ENCODE measurements around the gene MARCHF4. TPM values are rescaled to one million over a fixed set of nuclear protein-coding genes. Genes with fewer than 3 reads are reported as not detected.

Gene MARCHF4
- total RNA-seq, 1 donor from 2014 or later: not detected

DNA sequence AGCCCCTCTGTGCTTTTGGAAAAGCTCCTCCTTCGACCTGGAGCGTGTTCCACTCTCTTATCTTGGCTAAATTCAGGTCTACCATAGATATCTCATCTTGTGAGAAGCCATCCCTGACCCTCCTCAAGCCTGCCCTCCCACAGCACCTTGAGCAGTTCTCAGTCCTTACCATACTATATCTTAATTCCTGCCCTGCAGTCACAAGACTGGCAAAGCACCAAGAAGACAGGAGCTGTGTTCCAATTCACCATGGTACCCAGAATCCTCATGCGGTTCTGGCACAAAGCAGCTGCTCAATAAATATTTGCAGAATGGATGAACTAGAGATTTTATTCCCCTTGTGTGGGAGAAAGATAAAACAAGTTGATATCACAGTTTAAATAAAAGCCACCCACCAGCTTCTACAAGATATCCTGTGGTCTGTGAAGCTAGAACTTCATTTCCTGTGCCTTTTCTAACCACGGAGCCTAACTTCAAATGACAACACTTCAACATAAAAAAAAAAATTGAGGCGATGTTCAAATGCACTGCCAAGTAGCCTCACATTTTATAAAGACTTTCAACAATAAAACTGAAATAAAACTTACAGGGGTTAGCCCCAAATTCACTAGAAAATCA is 19.5 kb downstream of the MARCHF4 start:
- DNase-seq (ENCODE audit: low spot score): no peak

DNA sequence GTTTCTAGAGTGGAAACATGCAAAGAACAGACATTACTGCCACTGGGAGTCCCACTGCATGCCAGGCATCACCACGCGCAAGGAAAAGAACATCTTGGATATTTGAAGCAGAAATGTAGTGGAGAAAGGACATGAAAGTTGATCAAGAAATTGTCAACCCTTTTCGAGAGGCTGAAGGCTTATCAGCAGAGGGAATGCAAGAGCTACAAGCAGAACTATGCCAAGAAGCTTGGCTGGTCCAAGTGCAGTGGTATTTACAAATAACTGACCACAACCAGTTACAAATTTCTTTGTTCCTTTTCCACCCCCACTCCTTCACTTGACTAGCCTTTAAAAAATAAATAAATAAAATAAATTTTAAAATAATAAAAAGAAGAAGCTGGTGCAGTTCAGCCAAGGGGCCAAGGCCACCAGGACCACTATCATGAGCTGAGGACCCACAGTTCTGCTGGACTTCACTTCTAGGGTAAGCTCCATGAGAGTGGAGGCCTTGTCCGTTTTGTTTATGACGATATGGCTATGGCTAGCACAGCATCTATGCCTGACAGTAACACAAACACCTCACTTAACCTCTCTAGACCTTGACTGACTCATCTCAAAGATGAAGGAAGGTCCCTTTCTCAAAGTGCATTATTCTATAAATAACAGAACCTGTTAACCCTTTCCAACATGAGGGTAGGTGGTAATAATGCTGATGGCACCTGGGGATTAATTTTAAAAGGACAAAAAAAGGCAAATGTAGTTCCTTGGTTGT is 20.9 kb downstream of the MARCHF4 start:
- DNase-seq (ENCODE audit: low spot score): no peak

DNA sequence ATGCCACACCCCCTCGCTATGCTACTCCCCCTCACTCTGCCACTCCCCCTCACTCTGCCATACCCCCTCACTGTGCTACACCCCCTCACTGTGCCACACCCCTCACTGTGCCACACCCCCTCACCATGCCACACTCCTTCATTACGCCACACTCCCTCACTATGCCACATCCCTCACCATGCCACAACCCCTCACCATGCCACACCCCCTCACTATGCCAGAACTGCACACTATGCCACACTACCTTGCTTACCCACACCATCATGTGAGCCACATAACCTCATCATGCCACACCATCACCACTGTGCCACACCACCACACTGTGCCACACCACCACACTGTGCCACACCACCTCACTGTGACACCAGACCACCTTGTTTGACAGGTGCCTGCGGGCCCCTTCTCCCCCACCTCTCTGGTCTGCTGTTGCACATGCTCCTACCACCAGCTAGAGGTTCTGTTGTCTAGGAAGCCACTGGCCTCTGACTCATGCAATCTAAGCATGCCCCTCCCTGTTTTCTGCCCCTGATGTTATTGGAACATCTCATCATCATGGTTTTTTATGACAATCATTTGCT is 22.0 kb downstream of the MARCHF4 start:
- DNase-seq (ENCODE audit: low spot score): no peak

DNA sequence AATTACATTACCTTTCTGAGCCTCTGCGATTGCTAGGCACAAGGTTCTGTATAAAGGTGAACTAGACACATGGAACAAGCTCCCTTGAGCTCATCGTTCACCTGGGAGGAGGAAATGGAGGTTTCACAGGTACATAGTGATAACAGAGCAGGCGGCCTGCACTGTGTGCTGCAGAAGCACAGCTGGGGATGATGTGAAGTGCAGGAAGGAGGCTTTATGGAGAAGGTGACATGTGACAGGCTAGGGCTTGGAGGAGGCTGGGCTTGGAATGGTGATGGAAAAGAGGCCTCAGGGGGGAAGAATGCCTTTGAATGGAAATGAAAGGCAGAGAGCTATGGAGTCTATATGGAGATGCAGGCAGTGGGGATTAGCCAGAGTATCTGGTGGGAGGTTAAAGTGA is 22.9 kb downstream of the MARCHF4 start:
- DNase-seq (ENCODE audit: low spot score): no peak

DNA sequence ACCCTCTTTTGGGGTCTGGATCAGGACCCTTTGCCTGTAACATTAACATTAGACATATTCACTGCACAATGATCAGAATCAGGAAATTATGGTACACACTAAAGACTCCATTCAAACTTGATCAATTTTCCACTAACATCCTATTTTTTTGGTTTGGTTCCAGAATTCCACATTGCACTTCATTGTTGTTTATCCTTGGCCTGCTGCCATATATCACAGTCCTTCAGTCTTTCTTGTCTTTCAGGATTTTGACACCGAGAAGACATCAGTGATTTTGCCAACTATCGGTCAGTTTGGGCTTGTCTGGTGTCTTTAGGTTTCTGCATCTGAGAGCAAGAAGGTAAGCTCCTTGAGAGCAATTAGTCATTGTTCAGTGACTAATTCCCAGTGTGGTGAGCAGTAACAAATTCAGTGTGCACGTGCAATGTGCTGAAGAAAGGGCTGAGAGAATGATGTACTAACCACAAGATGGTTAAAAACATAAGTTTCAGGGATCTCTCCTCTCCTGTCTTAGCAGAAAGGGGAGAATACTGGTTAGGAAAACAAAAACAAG is 23.5 kb downstream of the MARCHF4 start:
- no peak for DNase-seq (ENCODE audit: low spot score)

DNA sequence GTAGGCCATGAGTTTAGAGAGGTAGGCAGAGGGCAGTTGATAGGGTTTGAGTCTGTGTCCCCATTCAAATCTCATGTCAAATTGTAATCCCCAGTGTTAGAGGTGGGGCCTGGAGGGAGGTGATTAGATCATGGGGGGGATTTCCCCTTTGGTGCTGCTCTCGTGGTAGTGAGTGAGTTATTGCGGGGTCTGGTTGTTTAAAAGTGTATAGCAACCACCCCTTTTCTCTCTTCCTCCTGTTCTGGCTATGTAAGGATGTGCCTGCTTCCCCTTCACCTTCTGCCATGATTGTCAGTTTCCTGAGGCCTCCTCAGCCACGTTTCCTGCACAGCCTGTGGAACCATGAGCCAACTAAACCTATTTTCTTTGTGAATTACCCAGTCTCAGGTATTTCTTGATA is 25.5 kb downstream of the MARCHF4 start:
- DNase-seq (ENCODE audit: low spot score): no peak

DNA sequence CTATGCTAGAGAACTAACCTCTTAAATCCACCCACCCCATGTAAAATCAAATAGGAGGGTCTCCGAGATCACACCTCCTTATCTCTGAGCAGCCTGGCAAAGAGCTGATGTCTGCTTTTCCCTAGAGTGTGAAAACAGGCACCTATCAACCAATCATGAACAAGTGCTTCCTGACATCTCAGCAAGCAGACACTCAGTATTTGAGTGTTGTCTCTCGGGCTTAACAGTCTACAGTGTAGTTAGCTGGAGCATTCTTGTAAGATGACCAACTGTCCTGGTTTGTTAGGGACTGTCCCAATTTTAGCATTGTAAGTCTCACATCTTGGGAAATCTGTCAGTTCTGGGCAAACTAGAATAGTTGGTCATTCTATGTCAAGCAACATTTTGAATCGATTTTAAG is 26.4 kb downstream of the MARCHF4 start:
- DNase-seq (ENCODE audit: low spot score): no peak

DNA sequence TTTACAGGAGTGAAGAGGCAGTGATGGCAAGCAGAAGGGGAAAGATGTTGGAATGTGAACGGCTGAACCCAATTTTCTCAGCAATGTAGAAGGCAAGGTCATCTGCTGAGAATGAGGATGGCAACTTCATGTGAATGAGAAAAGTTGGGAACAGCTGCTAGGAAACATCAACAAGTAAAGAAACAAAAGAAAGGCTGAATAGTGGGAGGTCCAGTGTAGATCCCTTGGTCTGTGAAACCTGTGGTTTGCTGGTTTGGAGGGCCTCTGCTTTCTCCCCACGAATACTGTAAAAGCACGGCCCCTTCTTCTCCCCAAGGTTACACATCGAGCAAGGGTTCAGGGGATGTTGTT is 27.4 kb downstream of the MARCHF4 start:
- no peak for DNase-seq (ENCODE audit: low spot score)

DNA sequence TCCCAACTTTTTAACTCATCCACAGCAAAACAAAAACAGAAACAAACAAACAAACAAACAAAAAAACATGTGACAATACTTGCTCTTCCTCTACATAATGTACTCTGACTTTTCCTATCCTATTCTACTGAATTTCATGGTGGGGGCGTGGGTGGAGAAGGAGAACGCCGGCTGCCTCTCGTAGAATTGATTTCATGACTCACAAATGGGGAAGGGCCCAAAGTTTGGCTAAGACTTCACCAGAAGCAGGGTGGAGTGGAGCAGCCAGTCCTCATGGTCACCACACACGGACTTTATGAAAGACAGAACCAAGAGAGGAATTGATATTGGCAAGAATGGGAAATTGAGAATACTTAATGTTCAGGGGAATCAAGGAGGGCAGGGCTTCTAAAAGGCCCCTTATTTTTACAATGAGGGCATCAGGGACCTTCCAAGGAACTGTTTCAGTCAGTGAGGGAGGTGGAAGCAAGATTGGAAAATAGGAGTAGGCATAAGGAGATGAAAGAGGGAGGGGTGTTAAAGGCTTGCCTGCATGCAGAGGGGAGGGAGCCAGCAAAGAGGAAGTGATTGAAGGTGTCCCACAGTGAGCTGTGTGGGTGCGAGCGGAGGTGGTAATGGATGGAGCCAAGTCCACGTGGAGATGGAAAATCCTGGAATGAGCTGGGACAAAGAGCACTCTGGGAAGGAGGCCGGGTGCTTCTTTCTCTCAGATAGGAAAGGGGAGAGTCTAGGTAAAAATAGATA is 27.9 kb downstream of the MARCHF4 start:
- no peak for DNase-seq (ENCODE audit: low spot score)

DNA sequence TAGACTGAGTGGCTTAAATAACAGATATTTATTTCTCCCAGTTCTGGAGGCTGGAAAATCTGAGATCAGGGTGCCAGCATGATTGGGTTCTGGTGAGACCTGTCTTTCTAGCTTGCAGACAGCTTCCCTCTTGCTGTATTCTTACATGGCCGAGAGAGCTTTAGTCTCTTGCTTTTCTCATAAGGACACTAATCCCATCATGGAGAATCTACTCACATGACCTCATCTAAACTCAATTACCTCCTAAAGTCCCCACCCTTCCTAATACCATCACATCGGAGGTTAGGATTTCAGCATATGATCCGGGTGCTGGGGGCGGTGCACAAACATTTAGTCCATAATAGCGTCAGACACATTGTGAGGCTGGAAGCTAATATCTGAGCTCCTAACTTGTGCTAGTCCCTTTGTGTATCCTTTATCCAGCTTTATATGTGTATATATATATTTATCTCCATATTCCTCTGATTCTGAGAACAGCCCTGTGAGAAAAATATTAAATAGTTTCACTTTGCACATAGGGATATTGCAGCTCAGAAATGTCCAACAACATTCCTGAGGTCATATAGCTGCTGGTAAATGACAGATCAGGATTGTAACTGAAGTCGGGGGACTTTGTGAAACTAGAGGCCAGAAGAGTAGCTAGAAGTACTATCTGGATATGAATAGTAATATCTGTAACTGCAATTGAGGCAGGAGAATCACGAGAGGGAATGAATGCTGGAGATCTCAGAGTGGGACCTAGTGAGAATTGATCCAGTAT is 28.9 kb downstream of the MARCHF4 start:
- DNase-seq (ENCODE audit: low spot score): no peak

DNA sequence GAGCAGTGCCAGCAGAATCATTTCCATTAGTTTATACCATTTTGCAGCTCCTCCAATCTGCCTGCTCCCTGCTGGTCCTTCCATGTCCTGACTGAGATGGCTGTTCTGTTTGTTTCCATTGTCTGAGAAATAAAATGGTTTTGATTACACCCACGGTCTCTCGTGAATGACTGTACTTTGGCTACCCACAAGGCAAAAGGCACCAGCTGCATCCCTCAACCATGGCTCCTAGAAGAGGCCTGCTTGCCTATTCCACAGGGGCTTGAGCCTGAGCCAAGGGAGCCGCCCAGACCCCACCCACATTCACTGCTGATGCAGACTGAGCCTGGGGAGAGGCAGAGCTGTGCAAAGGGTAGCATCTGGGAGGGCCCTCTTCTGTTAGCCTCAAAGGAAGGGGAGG is 31.2 kb downstream of the MARCHF4 start:
- no peak for DNase-seq (ENCODE audit: low spot score)

DNA sequence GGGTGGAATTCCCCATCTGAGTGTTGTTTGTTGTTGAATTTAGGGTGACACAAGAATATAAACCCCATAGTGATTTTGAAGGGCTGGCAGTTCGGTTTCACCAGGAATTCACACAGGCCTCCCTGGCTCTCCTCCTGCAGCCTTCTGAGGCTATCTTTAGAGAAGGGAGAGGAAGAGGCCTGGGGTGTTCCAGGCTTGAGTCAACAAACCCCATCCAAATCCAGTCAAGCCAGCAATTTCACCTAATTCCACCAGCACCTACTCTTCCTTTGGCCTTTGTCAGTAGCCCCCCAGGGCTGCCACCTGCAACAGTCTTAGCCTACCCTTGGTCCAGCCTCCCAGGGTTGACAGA is 32.0 kb downstream of the MARCHF4 start:
- DNase-seq (ENCODE audit: low spot score): no peak

DNA sequence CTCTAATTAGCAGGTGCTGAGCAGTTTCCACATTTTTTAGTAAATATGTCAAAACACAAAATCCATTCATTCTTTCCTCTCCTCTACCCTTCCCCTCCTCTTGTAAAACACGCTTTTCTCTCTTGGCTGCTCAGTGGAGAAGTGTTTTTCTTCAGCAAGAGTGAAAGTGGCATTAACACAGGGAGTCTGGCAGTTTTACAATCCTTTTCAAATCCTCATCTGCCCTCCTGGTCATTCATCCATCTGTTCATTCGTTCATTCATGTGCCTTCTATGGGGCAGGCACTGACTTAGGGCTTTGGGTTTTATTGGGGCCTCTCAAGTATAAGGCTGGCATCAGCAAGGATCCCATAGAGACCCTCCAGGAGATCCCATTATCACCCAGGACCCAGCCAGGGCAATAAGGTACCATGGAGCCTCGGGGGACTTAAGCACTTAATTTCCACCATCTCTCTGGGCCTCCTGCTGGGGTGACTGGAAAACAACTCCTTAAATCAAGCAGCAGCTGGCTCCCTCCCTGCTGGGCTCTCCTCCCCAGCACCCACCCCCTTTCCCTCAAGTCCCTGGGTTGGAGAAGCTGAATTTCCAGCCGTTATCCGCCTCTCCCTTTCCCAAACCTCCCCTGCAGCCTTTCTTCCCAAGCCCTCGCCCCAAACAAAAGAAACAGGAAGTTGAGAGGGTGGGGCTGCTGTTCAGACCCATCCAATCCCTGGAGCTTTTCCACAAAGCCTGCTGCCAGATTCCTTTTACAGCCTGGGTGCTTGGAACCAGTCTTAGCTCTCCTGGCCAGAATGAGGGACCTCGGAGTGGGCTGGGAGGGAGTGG is 32.6 kb downstream of the MARCHF4 start:
- no peak for DNase-seq (ENCODE audit: low spot score)

DNA sequence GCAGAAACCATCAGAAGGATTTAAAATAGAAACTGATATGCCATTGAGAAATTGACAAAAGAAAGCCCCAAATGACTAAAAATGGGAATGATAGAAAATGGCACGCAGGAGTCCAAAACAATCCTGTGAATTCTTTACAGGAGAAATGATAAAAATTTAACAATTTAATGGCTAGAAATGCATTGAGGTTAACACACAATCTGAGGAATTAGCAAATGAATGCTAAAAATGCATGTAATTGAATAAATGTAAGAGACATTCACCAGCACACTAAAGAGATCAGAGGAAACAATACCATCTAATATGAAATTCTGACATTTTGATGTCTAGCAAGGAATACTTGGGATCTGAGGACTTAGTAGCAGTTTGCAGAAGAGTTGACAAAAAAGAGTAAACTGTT is 37.0 kb downstream of the MARCHF4 start:
- DNase-seq (ENCODE audit: low spot score): no peak

DNA sequence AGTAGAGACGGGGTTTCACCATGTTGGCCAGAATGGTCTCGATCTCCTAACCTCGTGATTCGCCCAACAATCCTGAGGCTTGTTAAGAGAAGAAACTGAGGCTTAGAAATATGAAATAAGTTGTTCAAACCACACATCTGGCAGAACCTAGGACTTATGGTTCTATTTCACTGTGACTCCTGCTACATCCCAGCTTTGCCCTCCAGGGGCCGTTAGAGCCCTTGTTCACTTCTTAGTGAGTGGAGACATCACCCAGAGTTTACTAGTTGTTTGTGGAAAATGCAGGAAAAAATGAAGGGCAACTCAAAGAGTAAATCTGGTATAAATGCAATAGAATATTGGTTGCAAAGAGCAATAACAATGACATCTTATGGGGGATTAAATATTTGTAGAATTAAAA is 43.9 kb downstream of the MARCHF4 start:
- no peak for DNase-seq (ENCODE audit: low spot score)

DNA sequence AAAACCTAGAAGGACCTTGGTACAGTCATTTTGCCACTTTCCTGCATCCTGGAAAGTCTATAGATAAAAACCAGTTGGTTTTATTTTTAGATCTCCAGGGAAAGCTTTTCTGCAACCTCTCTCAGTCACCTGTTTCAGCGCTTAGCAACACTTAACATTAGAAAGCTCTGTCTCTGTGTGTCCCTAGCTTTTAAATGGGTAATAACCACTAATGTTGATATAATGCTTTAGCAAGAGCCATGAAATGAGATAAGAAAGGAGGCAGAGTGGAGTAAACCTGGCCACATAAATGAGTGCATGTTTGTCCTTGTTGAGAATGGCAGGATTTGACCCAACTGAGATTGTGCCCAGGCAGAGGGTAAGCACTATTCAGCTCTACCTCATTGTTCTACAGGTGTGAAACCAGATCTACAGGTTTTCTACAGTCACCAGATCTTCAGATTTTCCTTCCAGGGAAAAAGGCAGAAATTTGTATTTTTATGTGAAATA is 44.8 kb downstream of the MARCHF4 start:
- no peak for DNase-seq (ENCODE audit: low spot score)

All from mesenteric fat pad (tissue), 1 donor.